Stomach (tissue), 4 donors: Measurements from ENCODE around the gene RPL22.

Experiments used
- CTCF ChIP-seq, 7 experiments: fragments of 450-650 bp in 4 of 7; fragments of 200-600 bp in 3 of 7; sonication (generic) in 3 of 7; IDR thresholded peaks; one replicate each; pipeline ENCODE4 v1.5.1; 2016 to 2019; ENCODE audit warnings: antibody characterized with exemption in 7 of 7, control low read depth in 2 of 7, mild to moderate bottlenecking in 1 of 7
- POLR2AphosphoS5 ChIP-seq, 3 donors: sonication (generic); formaldehyde crosslinking; IDR thresholded peaks; one replicate each; pipeline ENCODE4 v1.6.1; 2016; ENCODE audit warnings: antibody characterized with exemption in 3 of 3

- TF ChIP-seq CTCF (IDR thresholded peaks at IDR 0.05): no peak
- TF ChIP-seq POLR2AphosphoS5 (IDR thresholded peaks at IDR 0.05): no peak
Measured at GRCh38 chr1:6234502-6235295, 35.3 kb upstream of the RPL22 start.
